ENCODE results near the gene RPL26. TPM values are rescaled to one million over a fixed set of nuclear protein-coding genes. Genes with fewer than 3 reads are reported as not detected.

RPL26 gene
- total and polyA plus RNA-seq, 2 donors (not counting 3 experiments of a cell fraction or from before 2014, with no cell fraction given) = 1,805 to 2,229 TPM

- no peaks in the 10 kb centered on the region for H3K79me2 ChIP-seq (ENCODE audit: control insufficient read depth, insufficient read depth, low read length)
- POLR2A ChIA-PET = no interaction called here
- no peak overlapping the region for H3K9ac ChIP-seq (replicated peaks; ENCODE audit: extremely low read depth, insufficient read depth, low read length)
- intact Hi-C loops (cut with micrococcal nuclease) (no loop called here), dilution Hi-C loops (cut with MboI; ENCODE audit: extremely low pct_ligation_motif_present, low sequenced_read_pairs) (no loop called here)
- DNase-seq (ENCODE audit: low read depth, low spot score) (no peak), FAIRE-seq (peak; percentile 28)
- H2AFZ ChIP-seq (ENCODE audit: low read depth, low read length) = no peak overlapping the region
- H3K36me3 ChIP-seq (ENCODE audit: control insufficient read depth in 2 of 2, extremely low read depth in 1 of 2, insufficient read depth in 2 of 2, low read length in 2 of 2) = no peaks in the 10 kb centered on the region
- no peaks in the 10 kb centered on the region for H4K20me1 ChIP-seq (replicated peaks; ENCODE audit: control insufficient read depth, extremely low read depth, insufficient read depth, low read length)
- H3K4me1 ChIP-seq (ENCODE audit: control insufficient read depth, extremely low read depth, insufficient read depth, low read length) = no peaks in the 10 kb centered on the region
- H3K4me3 ChIP-seq (replicated peaks in 1 of 3; ENCODE audit: insufficient read depth in 1 of 3, low read depth in 1 of 3, low read length in 3 of 3) = no peak overlapping the region
- TF ChIP-seq MAX (IDR thresholded peaks at IDR 0.05; ENCODE audit: insufficient read depth, insufficient read length) (no peak), GATA2 (IDR thresholded peaks at IDR 0.05; ENCODE audit: insufficient read depth, insufficient read length, low read depth, low read length) (no peak), FOS (IDR thresholded peaks at IDR 0.05; ENCODE audit: borderline replicate concordance, insufficient read depth, low read length) (no peak), POLR2AphosphoS5 (IDR thresholded peaks at IDR 0.05; ENCODE audit: insufficient read depth, low read depth, low read length) (no peak), POLR2A (IDR thresholded peaks at IDR 0.05; ENCODE audit: low read depth, low read length) (no peak), EZH2 (IDR thresholded peaks at IDR 0.05; ENCODE audit: borderline replicate concordance, low read depth, low read length, severe bottlenecking) (no peak), JUN (IDR thresholded peaks at IDR 0.05; ENCODE audit: borderline replicate concordance, insufficient read depth, insufficient read length, low read depth) (no peak), MYC (IDR thresholded peaks at IDR 0.05; ENCODE audit: low read depth, low read length) (no peak), CTCF (IDR thresholded peaks at IDR 0.05; ENCODE audit: extremely low read depth in 1 of 2, insufficient read depth in 1 of 2, low read depth in 1 of 2, low read length in 2 of 2) (no peak)
- H3K27me3 ChIP-seq (ENCODE audit: control insufficient read depth in 2 of 2, insufficient read depth in 2 of 2, low read length in 2 of 2) = peaks cover 8 to 16% of the 10 kb centered on the region in 2 experiments
- CTCF ChIA-PET = interaction anchor here (1.1 to 1.3 kb wide), 2 partner anchors 10 to 19 kb away, joined by 3 read pairs; no protein-coding TSS in a partner anchor
- no peaks in the 10 kb centered on the region for H3K9me3 ChIP-seq (replicated peaks; ENCODE audit: control insufficient read depth, insufficient read depth, low read length)
- no peak overlapping the region for H3K27ac ChIP-seq (ENCODE audit: insufficient read depth, low read depth, low read length)
- no peak overlapping the region for H3K4me2 ChIP-seq (ENCODE audit: insufficient read depth, low read length)
- H3K9me1 ChIP-seq (replicated peaks; ENCODE audit: control insufficient read depth, extremely low read depth, insufficient read depth, low read length) = no peaks in the 10 kb centered on the region
- no TSS peak for BruUV-seq (replicated peaks)
These were observed 41.5 kb downstream of the RPL26 start for GRCh38 chr17:8341456-8341855.

Data from endothelial cell of umbilical vein (primary cell).